Measurements from ENCODE around the gene CCNA1. TPM values are rescaled to one million over a fixed set of nuclear protein-coding genes. Genes with fewer than 3 reads are reported as not detected.

The CCNA1 gene
- polyA plus RNA-seq, 1 donor from 2014 or later, result 13.8 TPM

- no peaks in the 10 kb centered on the region for H4K20me1 ChIP-seq (ENCODE audit: insufficient read depth)
- peak overlapping the region; percentile 76 for H2AFZ ChIP-seq (ENCODE audit: low read depth, low read length)
- no peaks in the 10 kb centered on the region for H3K79me2 ChIP-seq (replicated peaks; ENCODE audit: insufficient read depth, low read length)
- H3K27me3 ChIP-seq (ENCODE audit: insufficient read depth, low read depth, low read length), result peaks cover 19% of the 10 kb centered on the region
- no peaks in the 10 kb centered on the region for H3K9me3 ChIP-seq (ENCODE audit: low read length)
- TF ChIP-seq CTCF (IDR thresholded peaks at IDR 0.05; ENCODE audit: poor library complexity, severe bottlenecking) (peak; percentile 22), POLR2AphosphoS5 (IDR thresholded peaks at IDR 0.05) (peak; percentile 67), EP300 (conservative IDR thresholded peaks at IDR 0.05; ENCODE audit: poor library complexity, severe bottlenecking) (peak; percentile 64), MXI1 (conservative IDR thresholded peaks at IDR 0.05; ENCODE audit: poor library complexity, severe bottlenecking) (no peak), RAD21 (conservative IDR thresholded peaks at IDR 0.05) (peak; percentile 43), EZH2 (IDR thresholded peaks at IDR 0.05; ENCODE audit: borderline replicate concordance, insufficient read depth, low read length, poor library complexity, severe bottlenecking) (no peak), TAF1 (IDR thresholded peaks at IDR 0.05; ENCODE audit: low read depth) (no peak), REST (IDR thresholded peaks at IDR 0.05; ENCODE audit: borderline replicate concordance) (no peak), SMC3 (conservative IDR thresholded peaks at IDR 0.05; ENCODE audit: poor library complexity) (peak; percentile 57)
- no peaks in the 10 kb centered on the region for H3F3A ChIP-seq (ENCODE audit: insufficient read depth, low read length, poor library complexity, severe bottlenecking)
- peak overlapping the region; percentile 69 for H3K4me2 ChIP-seq (ENCODE audit: low read length)
- peak overlapping the region; percentile 93 for H3K4me3 ChIP-seq (ENCODE audit: low read length)
- no peaks in the 10 kb centered on the region for H3K36me3 ChIP-seq (ENCODE audit: insufficient read depth, low read length)
- H3K27ac ChIP-seq (ENCODE audit: low read length), result peak overlapping the region; percentile 60
- no peaks in the 10 kb centered on the region for H3K9me2 ChIP-seq (ENCODE audit: insufficient read depth, low read length)
- peak overlapping the region; percentile 76 for H3K9ac ChIP-seq (ENCODE audit: low read length)
Observed at GRCh38 chr13:36431204-36432105, 840 bp upstream of the CCNA1 start.

- H3K27ac ChIP-seq (ENCODE audit: low read length), result no peak overlapping the region
- no peaks in the 10 kb centered on the region for H3K79me2 ChIP-seq (replicated peaks; ENCODE audit: insufficient read depth, low read length)
- H4K20me1 ChIP-seq (ENCODE audit: insufficient read depth), result no peaks in the 10 kb centered on the region
- no peak overlapping the region for H3K9ac ChIP-seq (ENCODE audit: low read length)
- no peaks in the 10 kb centered on the region for H3K9me3 ChIP-seq (ENCODE audit: low read length)
- no peaks in the 10 kb centered on the region for H3F3A ChIP-seq (ENCODE audit: insufficient read depth, low read length, poor library complexity, severe bottlenecking)
- H3K4me2 ChIP-seq (ENCODE audit: low read length), result no peak overlapping the region
- no peak overlapping the region for H2AFZ ChIP-seq (ENCODE audit: low read depth, low read length)
- H3K9me2 ChIP-seq (ENCODE audit: insufficient read depth, low read length), result no peaks in the 10 kb centered on the region
- TF ChIP-seq SMC3 (conservative IDR thresholded peaks at IDR 0.05; ENCODE audit: poor library complexity) (no peak), RAD21 (conservative IDR thresholded peaks at IDR 0.05) (no peak), EP300 (conservative IDR thresholded peaks at IDR 0.05; ENCODE audit: poor library complexity, severe bottlenecking) (no peak), EZH2 (IDR thresholded peaks at IDR 0.05; ENCODE audit: borderline replicate concordance, insufficient read depth, low read length, poor library complexity, severe bottlenecking) (no peak), MXI1 (conservative IDR thresholded peaks at IDR 0.05; ENCODE audit: poor library complexity, severe bottlenecking) (no peak), REST (IDR thresholded peaks at IDR 0.05; ENCODE audit: borderline replicate concordance) (no peak), POLR2AphosphoS5 (IDR thresholded peaks at IDR 0.05) (no peak), TAF1 (IDR thresholded peaks at IDR 0.05; ENCODE audit: low read depth) (no peak), CTCF (IDR thresholded peaks at IDR 0.05; ENCODE audit: poor library complexity, severe bottlenecking) (no peak)
- peaks cover 14% of the 10 kb centered on the region for H3K36me3 ChIP-seq (ENCODE audit: insufficient read depth, low read length)
- no peak overlapping the region for H3K4me3 ChIP-seq (ENCODE audit: low read length)
- H3K27me3 ChIP-seq (ENCODE audit: insufficient read depth, low read depth, low read length), result no peaks in the 10 kb centered on the region
Observed at GRCh38 chr13:36436811-36437210, 4.5 kb downstream of the CCNA1 start.

Measured in neural cell (in vitro differentiated cells).